GM12878 (cell line): ENCODE results near the gene TOMM22. TPM values are rescaled to one million over a fixed set of nuclear protein-coding genes. Genes with fewer than 3 reads are reported as not detected.
A peak's percentile ranks its signal among the peaks of the same experiment; 100 is the strongest.

Source experiments
- EGR1 ChIP-seq, 2 experiments: IDR thresholded peaks; 1 replicate in 1 of 2; 2 replicates in 1 of 2; pipeline ENCODE4 v1.6.1; 2011 to 2012; ENCODE audit warnings: low read depth in 2 of 2, low read length in 2 of 2, borderline replicate concordance in 1 of 2, mild to moderate bottlenecking in 1 of 2, moderate library complexity in 1 of 2
- HDGF ChIP-seq: fragments of 450-650 bp; IDR thresholded peaks from 2 replicates; pipeline ENCODE4 v1.6.1; 2016; ENCODE audit warnings: antibody characterized with exemption
- KLF5 ChIP-seq: fragments of 450-650 bp; IDR thresholded peaks from 2 replicates; pipeline ENCODE4 v1.6.1; 2014; ENCODE audit warnings: mild to moderate bottlenecking; ENCODE audit not compliant: partially characterized antibody
- NFXL1 ChIP-seq: fragments of 450-650 bp; IDR thresholded peaks from 2 replicates; pipeline ENCODE4 v1.6.1; 2017; ENCODE audit warnings: antibody characterized with exemption, mild to moderate bottlenecking, borderline replicate concordance
- NFYA ChIP-seq: IDR thresholded peaks from 2 replicates; pipeline ENCODE4 v1.6.1; 2011; ENCODE audit warnings: low read depth, mild to moderate bottlenecking, low read length, improper control_type of control experiment, borderline replicate concordance
- RFX5 ChIP-seq: IDR thresholded peaks from 2 replicates; pipeline ENCODE4 v1.6.1; 2011; ENCODE audit warnings: low read depth, low read length, improper control_type of control experiment
- RUNX3 ChIP-seq: IDR thresholded peaks from 2 replicates; pipeline ENCODE4 v1.6.1; 2012; ENCODE audit warnings: low read length, inconsistent platforms
- SREBF2 ChIP-seq: IDR thresholded peaks from 2 replicates; pipeline ENCODE4 v1.6.1; 2012; ENCODE audit warnings: mild to moderate bottlenecking, low read length
- YY1 ChIP-seq: IDR thresholded peaks from 2 replicates; pipeline ENCODE4 v1.6.1; 2011; ENCODE audit warnings: low read depth, mild to moderate bottlenecking, low read length
- polyA plus RNA-seq, 11 experiments: library from polyadenylated mRNA; depleted of rRNA in 4 of 11; unstranded in 6 of 11; stranded (reverse) in 5 of 11; fragments of >200 nt; fragmentation: Nextera tagmentation in 4 of 11; fragmentation: Illumina TruSeq in 1 of 11; extraction: Ambion mirVana in 4 of 11; extraction: Trizol in 1 of 11; gene quantifications; 1 replicate in 1 of 11; 2 replicates in 10 of 11; pipeline versions ENCODE4 v1.2.1 to v1.2.3, GENCODE V29; 2011 to 2016; ENCODE audit warnings: inconsistent platforms in 2 of 11, missing spikeins in 2 of 11, low read depth in 1 of 11
- total RNA-seq, 4 experiments: library from RNA; depleted of rRNA in 3 of 4; stranded (reverse); fragments of >200 nt in 3 of 4; fragmentation: Illumina TruSeq in 1 of 4; extraction: Trizol in 1 of 4; gene quantifications; 2 replicates each; pipeline versions ENCODE4 v1.2.1 to v1.2.3, GENCODE V29; 2013 to 2021
- TF ChIP-seq, protein P1 (sequence below): IDR thresholded peaks from 2 replicates; pipeline ENCODE4 v1.6.1; 2011; ENCODE audit warnings: borderline replicate concordance, low read depth, mild to moderate bottlenecking, moderate library complexity, mixed read lengths, low read length; ENCODE audit not compliant: insufficient read depth; ENCODE audit errors: extremely low read length
- TF ChIP-seq, protein P2 (sequence below): fragments of 150-350 bp; IDR thresholded peaks from 2 replicates; pipeline ENCODE4 v1.6.1; 2016; ENCODE audit warnings: low read depth, low read length
- TF ChIP-seq, protein P3 (sequence below): IDR thresholded peaks from 2 replicates; pipeline ENCODE4 v1.6.1; 2012; ENCODE audit warnings: improper control_type of control experiment, low read depth, low read length; ENCODE audit not compliant: insufficient replicate concordance
- TF ChIP-seq, protein P4 (sequence below): fragments of 450-650 bp; IDR thresholded peaks from 2 replicates; pipeline ENCODE4 v1.6.1; 2017; ENCODE audit warnings: mild to moderate bottlenecking
- TF ChIP-seq, protein P5 (sequence below): fragments of 450-650 bp; IDR thresholded peaks from 2 replicates; pipeline ENCODE4 v1.6.1; 2018; ENCODE audit warnings: borderline replicate concordance, mild to moderate bottlenecking; ENCODE audit not compliant: partially characterized antibody

The TOMM22 gene
- total and polyA plus RNA-seq, 10 of the 15 experiments (the other 5 are each of a cell fraction or from before 2014, with no cell fraction given), result 37.6 to 197 (median 94.9) TPM

DNA sequence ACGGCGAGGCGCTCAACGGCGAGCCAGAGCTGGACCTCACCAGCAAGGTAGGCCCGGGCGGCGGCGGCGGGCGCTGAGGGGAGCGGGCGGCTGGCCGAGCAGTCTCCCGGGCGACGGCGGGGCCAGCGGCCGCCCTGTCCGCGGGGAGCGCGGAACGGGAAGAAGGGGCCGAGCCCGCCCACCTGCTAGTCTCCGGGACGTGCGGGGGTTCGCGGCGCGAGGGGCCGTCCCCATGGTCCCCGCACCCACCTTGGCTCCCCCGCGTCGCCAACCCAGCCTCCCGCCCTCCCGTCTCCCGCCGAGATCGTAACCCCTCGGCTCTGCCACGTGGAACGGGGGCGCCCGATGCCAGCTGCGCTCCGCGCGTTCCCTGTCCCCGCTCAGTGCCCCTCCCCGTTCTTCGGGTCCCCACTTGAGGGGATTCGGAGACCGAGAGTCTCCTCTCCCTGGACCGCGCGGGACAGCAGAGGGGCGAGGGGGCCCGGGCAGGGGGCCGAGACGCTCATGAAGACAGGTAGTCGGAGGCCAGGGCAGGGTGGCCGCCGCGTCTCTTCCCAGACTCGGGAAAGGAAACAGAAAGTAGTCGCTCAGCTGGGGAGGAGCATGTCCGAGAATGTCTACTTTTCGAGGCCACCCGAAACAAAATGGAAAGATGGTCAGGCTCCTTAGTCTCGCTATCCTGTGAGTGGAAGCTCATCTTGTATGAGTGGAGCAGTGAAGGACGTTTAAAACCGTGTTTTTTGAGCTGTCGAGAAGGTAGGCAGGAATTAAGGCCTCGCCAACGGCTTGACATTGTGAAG, 24.5 kb downstream of the TOMM22 start (continued):
- TF ChIP-seq, protein P1, sequence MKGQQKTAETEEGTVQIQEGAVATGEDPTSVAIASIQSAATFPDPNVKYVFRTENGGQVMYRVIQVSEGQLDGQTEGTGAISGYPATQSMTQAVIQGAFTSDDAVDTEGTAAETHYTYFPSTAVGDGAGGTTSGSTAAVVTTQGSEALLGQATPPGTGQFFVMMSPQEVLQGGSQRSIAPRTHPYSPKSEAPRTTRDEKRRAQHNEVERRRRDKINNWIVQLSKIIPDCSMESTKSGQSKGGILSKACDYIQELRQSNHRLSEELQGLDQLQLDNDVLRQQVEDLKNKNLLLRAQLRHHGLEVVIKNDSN, result no peak
- no peak for TF ChIP-seq RUNX3
- 0 out of 3 replicates have a peak, but pooled peaks of 1 of the 2 experiments have one; percentile 15 for TF ChIP-seq EGR1 (IDR thresholded peaks at IDR 0.05; ENCODE audit: borderline replicate concordance in 1 of 2, low read depth in 2 of 2, low read length in 2 of 2)
- TF ChIP-seq KLF5, result no peak
- no peak for TF ChIP-seq SREBF2
- TF ChIP-seq RFX5, result no peak
- 0 out of 2 replicates have a peak, but pooled peaks have one; percentile 34 for TF ChIP-seq HDGF
- TF ChIP-seq, protein P2, sequence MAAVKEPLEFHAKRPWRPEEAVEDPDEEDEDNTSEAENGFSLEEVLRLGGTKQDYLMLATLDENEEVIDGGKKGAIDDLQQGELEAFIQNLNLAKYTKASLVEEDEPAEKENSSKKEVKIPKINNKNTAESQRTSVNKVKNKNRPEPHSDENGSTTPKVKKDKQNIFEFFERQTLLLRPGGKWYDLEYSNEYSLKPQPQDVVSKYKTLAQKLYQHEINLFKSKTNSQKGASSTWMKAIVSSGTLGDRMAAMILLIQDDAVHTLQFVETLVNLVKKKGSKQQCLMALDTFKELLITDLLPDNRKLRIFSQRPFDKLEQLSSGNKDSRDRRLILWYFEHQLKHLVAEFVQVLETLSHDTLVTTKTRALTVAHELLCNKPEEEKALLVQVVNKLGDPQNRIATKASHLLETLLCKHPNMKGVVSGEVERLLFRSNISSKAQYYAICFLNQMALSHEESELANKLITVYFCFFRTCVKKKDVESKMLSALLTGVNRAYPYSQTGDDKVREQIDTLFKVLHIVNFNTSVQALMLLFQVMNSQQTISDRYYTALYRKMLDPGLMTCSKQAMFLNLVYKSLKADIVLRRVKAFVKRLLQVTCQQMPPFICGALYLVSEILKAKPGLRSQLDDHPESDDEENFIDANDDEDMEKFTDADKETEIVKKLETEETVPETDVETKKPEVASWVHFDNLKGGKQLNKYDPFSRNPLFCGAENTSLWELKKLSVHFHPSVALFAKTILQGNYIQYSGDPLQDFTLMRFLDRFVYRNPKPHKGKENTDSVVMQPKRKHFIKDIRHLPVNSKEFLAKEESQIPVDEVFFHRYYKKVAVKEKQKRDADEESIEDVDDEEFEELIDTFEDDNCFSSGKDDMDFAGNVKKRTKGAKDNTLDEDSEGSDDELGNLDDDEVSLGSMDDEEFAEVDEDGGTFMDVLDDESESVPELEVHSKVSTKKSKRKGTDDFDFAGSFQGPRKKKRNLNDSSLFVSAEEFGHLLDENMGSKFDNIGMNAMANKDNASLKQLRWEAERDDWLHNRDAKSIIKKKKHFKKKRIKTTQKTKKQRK, result no peak
- TF ChIP-seq, protein P3, sequence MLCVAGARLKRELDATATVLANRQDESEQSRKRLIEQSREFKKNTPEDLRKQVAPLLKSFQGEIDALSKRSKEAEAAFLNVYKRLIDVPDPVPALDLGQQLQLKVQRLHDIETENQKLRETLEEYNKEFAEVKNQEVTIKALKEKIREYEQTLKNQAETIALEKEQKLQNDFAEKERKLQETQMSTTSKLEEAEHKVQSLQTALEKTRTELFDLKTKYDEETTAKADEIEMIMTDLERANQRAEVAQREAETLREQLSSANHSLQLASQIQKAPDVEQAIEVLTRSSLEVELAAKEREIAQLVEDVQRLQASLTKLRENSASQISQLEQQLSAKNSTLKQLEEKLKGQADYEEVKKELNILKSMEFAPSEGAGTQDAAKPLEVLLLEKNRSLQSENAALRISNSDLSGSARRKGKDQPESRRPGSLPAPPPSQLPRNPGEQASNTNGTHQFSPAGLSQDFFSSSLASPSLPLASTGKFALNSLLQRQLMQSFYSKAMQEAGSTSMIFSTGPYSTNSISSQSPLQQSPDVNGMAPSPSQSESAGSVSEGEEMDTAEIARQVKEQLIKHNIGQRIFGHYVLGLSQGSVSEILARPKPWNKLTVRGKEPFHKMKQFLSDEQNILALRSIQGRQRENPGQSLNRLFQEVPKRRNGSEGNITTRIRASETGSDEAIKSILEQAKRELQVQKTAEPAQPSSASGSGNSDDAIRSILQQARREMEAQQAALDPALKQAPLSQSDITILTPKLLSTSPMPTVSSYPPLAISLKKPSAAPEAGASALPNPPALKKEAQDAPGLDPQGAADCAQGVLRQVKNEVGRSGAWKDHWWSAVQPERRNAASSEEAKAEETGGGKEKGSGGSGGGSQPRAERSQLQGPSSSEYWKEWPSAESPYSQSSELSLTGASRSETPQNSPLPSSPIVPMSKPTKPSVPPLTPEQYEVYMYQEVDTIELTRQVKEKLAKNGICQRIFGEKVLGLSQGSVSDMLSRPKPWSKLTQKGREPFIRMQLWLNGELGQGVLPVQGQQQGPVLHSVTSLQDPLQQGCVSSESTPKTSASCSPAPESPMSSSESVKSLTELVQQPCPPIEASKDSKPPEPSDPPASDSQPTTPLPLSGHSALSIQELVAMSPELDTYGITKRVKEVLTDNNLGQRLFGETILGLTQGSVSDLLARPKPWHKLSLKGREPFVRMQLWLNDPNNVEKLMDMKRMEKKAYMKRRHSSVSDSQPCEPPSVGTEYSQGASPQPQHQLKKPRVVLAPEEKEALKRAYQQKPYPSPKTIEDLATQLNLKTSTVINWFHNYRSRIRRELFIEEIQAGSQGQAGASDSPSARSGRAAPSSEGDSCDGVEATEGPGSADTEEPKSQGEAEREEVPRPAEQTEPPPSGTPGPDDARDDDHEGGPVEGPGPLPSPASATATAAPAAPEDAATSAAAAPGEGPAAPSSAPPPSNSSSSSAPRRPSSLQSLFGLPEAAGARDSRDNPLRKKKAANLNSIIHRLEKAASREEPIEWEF, result no peak
- TF ChIP-seq, protein P4, sequence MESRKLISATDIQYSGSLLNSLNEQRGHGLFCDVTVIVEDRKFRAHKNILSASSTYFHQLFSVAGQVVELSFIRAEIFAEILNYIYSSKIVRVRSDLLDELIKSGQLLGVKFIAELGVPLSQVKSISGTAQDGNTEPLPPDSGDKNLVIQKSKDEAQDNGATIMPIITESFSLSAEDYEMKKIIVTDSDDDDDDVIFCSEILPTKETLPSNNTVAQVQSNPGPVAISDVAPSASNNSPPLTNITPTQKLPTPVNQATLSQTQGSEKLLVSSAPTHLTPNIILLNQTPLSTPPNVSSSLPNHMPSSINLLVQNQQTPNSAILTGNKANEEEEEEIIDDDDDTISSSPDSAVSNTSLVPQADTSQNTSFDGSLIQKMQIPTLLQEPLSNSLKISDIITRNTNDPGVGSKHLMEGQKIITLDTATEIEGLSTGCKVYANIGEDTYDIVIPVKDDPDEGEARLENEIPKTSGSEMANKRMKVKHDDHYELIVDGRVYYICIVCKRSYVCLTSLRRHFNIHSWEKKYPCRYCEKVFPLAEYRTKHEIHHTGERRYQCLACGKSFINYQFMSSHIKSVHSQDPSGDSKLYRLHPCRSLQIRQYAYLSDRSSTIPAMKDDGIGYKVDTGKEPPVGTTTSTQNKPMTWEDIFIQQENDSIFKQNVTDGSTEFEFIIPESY, result no peak
- TF ChIP-seq NFYA, result no peak
- no peak for TF ChIP-seq NFXL1
- TF ChIP-seq, protein P5, sequence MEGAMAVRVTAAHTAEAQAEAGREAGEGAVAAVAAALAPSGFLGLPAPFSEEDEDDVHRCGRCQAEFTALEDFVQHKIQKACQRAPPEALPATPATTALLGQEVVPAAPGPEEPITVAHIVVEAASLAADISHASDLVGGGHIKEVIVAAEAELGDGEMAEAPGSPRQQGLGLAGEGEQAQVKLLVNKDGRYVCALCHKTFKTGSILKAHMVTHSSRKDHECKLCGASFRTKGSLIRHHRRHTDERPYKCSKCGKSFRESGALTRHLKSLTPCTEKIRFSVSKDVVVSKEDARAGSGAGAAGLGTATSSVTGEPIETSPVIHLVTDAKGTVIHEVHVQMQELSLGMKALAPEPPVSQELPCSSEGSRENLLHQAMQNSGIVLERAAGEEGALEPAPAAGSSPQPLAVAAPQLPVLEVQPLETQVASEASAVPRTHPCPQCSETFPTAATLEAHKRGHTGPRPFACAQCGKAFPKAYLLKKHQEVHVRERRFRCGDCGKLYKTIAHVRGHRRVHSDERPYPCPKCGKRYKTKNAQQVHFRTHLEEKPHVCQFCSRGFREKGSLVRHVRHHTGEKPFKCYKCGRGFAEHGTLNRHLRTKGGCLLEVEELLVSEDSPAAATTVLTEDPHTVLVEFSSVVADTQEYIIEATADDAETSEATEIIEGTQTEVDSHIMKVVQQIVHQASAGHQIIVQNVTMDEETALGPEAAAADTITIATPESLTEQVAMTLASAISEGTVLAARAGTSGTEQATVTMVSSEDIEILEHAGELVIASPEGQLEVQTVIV, result no peak
- TF ChIP-seq YY1, result no peak
